GM19193 (cell line): ENCODE measurements around the gene SCML1.

Source experiments
- POLR2A ChIP-seq: IDR thresholded peaks from 4 replicates; pipeline ENCODE4 v1.6.1; 2011; ENCODE audit not compliant: insufficient read depth, insufficient read length; ENCODE audit errors: extremely low read depth

The SCML1 gene

DNA sequence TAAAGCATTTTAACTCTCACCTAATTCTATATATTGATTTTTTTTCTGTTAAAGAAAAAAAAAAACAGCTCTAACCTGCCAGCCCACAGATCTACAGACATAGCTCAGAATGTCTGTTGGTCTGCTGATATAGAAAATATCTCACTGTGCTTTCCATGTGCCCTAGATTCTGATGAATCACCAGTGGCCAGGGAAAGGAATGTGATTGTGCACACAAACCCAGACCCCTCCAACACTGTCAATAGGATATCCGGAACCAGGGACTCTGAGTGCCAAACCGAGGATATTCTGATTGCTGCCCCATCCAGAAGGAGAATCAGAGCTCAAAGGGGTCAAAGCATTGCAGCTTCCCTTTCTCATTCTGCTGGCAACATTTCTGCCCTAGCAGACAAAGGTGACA is 12.1 kb upstream of the SCML1 start:
- no peak for TF ChIP-seq POLR2A

DNA sequence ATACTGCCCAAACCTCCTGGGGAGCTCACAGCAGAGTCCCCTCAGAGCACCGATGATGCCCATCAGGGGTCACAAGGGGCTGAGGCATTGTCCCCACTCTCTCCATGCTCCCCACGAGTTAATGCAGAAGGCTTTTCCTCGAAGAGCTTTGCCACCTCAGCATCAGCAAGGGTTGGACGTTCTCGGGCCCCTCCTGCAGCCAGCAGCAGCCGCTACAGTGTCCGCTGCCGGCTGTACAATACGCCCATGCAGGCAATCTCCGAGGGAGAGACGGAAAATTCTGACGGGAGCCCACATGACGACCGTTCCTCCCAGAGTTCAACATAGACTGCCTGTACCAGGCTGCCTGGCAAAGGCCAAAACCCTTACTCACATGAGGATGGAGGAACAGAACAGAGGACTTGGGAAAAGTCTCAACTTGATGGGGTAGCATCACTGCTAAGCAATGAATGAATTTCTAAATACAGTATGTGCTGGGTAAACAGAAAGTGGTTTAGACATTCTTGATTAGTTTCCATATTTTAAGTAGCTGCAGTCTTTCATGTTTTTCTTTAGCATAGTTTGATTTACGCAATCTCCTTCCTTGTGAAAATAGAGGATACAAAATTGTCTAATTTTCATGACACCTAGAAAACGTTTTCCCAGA is 5.0 kb upstream of the SCML1 start:
- TF ChIP-seq POLR2A = no peak

DNA sequence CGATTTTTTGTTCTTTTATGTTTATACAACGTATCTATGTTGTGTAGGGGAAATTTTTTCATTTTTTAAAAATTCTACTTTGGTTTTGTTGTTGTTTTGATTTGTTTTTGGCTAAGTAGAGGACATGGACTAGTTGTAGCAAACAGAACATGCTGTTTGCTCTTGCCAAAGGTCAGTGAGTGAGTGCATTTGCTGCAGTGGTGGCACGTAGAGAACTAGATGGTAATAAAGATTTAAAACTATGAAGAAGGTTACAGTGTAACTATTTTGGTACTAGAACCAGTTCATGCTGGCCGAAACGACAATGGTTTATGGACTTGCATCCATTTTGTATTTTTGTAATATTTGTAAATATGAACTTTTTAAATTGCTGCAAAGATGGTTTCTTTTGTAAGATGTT is 1.9 kb upstream of the SCML1 start:
- no peak for TF ChIP-seq POLR2A

DNA sequence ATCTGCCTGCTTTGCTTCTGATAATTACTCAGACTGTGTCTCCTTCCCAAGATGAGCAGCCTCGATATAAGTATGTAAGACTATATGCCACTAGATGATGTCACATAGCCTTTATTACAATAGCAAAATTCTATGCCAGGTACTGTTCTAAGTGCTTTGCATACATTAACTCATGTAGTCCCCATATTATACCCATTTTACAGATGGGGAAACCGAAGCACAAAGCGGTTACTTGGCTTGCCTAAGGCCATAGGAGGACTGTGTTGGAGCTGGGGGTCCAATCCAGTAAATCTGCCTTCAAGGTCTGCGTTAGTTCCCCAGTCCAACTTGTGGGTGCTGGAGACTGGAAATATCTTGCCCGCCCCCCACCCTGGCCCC is 826 bp upstream of the SCML1 start:
- TF ChIP-seq POLR2A = no peak

DNA sequence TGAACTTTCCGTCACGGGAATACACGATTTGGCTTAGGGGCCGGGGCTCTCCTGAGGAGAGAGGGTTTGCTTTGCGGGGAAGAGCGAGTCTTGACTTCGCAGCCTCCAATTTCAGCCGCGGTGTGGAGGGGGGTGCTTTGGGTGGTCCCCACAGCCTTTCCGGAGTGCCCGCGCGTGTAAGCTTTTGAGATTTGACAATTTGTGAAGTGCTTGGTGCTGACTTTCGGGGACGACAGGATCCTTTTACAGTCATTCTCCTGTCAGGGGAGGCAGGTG is 355 bp downstream of the SCML1 start:
- no peak for TF ChIP-seq POLR2A

DNA sequence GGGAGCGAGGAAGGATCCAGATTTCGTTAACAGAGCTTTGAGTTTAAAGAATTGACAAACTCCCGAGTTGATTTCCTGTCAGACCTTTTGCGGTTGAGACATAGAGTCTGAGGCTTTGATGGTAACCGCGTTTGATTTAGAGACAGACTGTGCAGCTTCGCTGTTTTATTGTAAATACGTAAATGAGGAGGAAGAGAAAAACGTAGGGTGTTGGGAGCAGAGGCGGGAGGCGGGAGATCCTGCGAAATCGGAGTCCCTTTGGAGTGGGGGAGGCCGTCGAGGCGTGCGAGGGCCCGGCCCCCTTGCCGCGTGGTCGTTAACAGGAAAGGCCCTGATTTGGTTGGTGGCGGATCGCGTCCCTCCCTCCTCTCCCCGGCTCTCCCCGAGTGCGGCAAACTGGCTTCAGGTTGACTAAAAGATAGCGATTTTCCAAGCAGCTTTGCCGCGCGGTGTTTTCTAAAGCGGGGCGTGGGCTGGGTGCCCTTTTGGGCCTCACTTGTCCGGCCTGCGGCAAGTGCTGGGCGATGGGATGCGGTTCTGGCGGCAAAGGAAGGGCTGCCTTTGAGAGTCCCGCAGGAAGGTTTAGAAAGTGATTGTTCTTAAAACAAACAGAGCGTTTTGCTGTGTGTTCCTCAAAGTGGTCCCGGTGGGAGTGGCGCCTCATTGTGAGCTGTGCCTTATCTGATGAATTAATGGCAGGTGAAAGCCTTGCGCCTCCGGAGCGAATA is 857 bp downstream of the SCML1 start:
- no peak for TF ChIP-seq POLR2A

DNA sequence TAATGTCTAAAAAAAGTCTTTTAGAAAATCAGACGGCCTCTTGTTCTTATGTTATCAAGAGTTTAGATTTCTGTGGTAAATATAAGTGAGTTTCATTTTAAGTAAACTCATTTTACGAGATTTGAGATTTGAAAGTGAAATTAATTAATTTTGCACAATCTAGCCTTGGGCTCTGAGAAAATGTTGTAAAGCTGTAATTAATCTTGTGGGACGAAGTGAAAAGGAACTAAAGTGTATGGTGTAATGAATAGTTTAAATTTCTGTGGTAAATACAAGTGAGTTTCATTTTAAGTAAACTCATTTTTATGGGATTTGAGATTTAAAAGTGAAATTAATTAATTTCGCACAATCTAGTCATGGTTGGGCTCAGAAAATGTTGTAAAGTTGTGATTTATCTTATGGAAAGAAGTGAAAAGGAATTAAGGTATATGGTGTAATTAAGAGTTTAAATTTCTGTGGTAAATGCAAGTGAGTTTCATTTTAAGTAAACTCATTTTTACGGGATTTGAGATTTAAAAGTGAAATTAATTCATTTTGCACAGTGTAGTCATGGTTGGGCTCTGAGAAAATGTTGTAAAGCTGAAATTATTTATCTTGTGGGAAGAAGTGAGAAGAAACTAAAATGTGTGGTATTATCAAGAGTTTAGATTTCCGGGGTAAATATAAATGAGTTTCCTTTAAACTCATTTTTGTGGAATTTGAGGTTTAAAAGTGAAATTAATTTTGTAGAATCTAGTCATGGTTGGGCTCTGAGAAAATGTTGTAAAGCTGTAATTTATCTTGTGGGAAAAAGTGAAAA is 1.6 kb downstream of the SCML1 start:
- no peak for TF ChIP-seq POLR2A

DNA sequence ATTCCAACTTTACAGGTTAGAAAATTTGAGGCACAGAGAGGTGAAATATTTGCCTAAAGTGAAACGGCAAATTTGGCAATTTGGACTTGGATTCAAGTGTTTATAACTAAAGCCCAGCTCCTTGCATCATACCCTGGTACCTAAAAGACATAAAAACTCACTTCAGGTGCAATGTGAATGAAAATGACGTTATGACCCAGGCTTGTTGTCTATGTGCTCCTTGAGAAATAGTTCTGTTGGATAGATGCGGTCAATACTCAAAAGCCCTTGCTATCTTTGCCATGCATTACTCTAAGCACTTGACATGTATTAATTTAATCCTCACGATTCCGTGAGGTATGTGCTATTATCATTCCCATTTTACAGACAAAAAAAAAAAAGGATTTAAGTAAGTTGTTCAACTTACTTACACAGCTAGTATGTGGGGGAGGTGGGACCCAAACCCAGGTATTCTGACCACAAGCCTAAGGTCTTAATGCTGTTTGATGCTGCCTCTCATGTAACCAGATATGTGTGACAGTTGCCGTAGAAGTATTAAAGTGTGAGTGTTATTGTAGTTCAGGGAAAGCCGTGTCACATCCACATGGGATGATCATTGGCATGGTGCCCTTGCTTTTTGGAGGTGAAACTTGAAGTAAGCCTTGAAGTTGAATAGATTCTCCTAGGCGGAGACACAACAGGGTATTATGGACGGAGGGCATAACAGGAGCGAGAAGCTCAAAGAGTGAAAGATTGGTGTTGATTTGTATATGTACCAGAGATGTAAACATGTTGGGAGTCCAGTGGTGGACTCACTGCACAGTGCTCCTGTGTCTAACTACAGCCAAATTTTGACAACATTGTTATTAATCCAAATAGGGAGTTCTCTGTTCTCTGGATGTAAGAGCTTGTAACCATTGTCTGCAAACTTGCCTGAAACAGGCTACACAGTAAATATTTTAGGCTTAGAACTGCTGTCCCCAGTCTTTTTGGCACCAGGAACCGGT is 3.1 kb downstream of the SCML1 start:
- no peak for TF ChIP-seq POLR2A

DNA sequence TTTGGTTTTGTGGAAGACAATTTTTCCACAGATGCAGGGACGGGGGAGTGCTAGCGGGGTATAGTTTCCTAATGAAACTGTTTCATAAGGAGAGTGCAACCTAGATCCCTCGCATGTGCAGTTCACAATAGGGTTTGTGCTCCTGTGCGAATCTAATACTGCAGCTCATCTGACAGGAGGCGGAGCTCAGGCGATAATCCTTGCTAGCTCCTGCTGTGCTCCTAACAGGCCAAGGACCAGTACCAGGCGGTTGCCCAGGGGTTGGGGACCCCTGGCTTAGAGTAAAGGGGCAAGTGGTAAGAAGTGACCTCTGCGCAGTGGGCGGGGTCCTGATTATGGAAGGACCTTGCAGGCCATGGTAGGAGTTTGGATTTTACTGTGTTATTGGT is 3.8 kb downstream of the SCML1 start:
- no peak for TF ChIP-seq POLR2A

DNA sequence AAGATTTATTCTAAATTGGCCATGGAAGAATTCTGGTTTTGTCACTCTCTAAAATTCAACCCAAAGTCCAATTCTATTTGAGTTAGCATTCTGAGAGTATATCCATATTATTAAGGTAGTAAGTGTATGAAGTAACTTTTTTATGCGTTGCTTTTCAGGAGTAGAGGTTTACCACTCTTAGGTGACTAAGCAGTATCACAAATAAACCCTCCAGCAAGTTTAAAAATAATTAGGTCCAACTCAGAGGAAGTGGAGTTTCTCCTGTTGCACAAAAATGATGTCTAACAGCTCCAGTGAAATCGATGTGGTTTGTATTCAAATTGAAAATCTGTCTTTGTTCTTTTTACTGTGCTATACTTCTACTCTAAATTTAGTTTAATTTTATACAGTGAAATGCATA is 6.6 kb downstream of the SCML1 start:
- TF ChIP-seq POLR2A = no peak

DNA sequence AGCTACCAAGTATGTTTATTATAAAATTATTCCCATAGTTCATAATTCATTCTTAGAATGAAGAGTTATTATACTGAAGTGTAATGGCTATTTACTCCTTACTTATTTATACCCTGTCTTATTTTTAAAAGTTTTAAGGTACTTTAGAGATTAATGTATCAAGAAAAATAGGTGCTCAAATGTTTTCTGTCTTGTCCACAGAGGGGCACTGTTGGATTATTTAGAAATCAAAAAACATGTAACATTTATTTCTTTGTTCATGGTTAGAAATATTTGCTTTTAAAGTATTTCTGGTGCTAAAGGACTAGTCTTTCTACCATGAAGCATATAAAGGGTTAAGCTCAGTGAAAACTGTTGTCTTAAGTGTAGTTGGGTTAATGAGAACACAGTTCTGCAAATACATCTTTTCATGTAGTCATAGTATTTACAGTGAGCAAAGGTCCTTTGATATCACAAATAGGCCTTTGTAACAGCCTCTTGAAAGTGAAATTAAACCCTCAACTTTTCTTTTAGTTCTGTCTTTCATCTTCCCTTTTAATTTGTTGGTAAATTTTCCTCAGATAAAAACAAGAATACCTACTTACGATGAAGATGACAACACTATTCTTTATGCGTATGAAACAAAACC is 7.7 kb downstream of the SCML1 start:
- TF ChIP-seq POLR2A = no peak

DNA sequence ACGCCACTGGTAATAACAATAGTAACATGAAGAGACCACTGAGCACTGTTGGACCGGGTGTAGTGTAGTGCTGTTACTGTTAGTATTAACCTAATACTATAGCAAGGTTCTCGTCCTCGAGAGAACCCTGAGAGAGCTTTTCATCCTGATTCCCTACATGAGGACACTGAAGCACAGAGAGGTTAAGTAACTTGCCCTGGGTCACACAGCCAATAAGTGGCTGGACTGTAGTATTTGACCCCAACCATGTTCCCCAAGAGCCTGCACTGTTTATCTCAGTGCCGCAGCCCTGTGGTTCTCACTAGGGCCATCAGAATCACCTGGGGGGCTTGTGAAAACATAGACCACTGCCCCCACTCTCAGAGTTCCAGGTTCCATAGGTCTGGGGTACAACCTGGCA is 10.4 kb downstream of the SCML1 start:
- no peak for TF ChIP-seq POLR2A

DNA sequence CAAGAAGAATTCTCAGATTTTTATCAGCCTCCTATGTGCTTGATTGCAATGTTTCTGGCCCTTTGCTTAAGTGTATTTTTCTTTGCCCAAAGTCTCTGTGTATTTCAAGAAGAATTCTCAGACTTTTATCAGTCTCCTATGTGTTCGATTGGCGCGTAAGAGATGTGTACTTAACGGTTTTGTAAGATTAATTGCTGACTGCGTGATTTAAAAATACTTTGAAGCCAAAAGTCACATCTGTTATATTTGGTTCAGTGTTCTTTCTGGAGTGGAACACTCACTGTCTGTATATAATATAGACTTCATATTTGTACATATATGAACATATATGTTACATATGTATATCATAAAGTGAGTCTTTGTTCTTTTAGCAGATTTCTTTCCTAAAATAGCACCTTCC is 11.4 kb downstream of the SCML1 start:
- no peak for TF ChIP-seq POLR2A

DNA sequence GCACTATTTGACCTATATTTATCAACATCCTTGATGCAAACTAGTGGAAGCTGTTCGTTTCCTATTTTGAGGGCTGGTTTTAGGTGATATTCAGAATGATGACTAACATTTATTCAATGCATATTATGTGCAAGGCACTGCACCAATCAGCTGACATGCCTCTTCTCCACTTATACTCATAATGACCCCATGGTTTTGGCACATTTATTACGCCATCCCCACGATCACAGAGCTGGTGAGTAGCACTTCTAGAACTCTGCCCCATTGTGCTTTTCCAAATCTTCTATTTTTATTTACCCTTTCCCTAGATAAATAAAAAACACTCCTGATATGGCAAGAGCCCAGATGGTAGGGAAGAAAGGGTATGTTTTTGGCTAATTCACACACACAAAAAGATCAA is 13.1 kb downstream of the SCML1 start:
- no peak for TF ChIP-seq POLR2A
